GM12878 (cell line): ENCODE measurements around the gene DOCK1. TPM values are rescaled to one million over a fixed set of nuclear protein-coding genes. Genes with fewer than 3 reads are reported as not detected.

ENCODE experiments used
- ATAC-seq: fragments of 200-7000 bp; cut with Tn5 transposase; 3 replicates; pipeline ENCODE4 v1.9.1; 2020; ENCODE audit warnings: mild to moderate bottlenecking, moderate library complexity
- BruUV-seq: library from RNA; stranded (reverse); fragments of 400-500 nt; replicated peaks from 2 replicates; lab custom pipeline; 2021; lab: Mats Ljungman, UMichigan
- CTCF ChIA-PET: fragments of 300-600 bp; sonication (Branson Sonifier 250); formaldehyde crosslinking; extraction: SDS; loops from one replicate; lab custom pipeline; 2021; ENCODE audit warnings: inconsistent platforms; lab: Yijun Ruan, JAX
- POLR2A ChIA-PET: fragments of 350-600 bp; formaldehyde crosslinking; extraction: SDS; loops from one replicate; lab custom pipeline; 2021; ENCODE audit warnings: inconsistent platforms; lab: Charles Lee
- RAD21 ChIA-PET: fragments of 300-600 bp; sonication (Branson Sonifier 250); formaldehyde crosslinking; loops from one replicate; lab custom pipeline; 2023; ENCODE audit warnings: antibody characterized with exemption; ENCODE audit not compliant: unreplicated experiment; lab: Charles Lee
- SMC1A ChIA-PET: fragments of 300-600 bp; sonication (Branson Sonifier 250); formaldehyde crosslinking; loops from one replicate; lab custom pipeline; 2023; ENCODE audit not compliant: unreplicated experiment, uncharacterized antibody; lab: Charles Lee
- DNase-seq: peaks from one replicate; pipeline ENCODE4 v3.0.0-alpha.2; 2011; ENCODE audit warnings: low read depth, low spot score
- FAIRE-seq: peaks from 3 replicates; lab custom pipeline; 2011; peaks lifted over from hg19 to GRCh38; lab: Jason Lieb, UNC
- H2AFZ ChIP-seq: 2 replicates; pipeline ENCODE4 v1.6.0; 2011; ENCODE audit warnings: low read depth, low read length, control low read depth; ENCODE audit not compliant: control insufficient read depth
- H3K27ac ChIP-seq: 2 replicates; pipeline ENCODE4 v1.5.1; 2011; ENCODE audit warnings: control low read depth; ENCODE audit not compliant: control insufficient read depth, insufficient read depth
- H3K27me3 ChIP-seq, 2 experiments: replicated peaks in 1 of 2; 2 replicates each; pipeline versions ENCODE4 v1.6.0 to v1.6.1; 2011; ENCODE audit warnings: low read length in 1 of 2; ENCODE audit not compliant: control insufficient read depth in 2 of 2, insufficient read depth in 2 of 2
- H3K36me3 ChIP-seq, 2 experiments: 2 replicates each; pipeline ENCODE4 v1.5.1; 2011; ENCODE audit warnings: low read length in 1 of 2; ENCODE audit not compliant: control insufficient read depth in 2 of 2, insufficient read depth in 2 of 2
- H3K4me1 ChIP-seq: 2 replicates; pipeline ENCODE4 v1.6.1; 2011; ENCODE audit warnings: mild to moderate bottlenecking, low read length, moderate library complexity, mixed read lengths; ENCODE audit not compliant: control insufficient read depth, insufficient read depth
- H3K4me2 ChIP-seq: 2 replicates; pipeline ENCODE4 v1.6.0; 2011; ENCODE audit warnings: control low read depth; ENCODE audit not compliant: control insufficient read depth, insufficient read depth
- H3K4me3 ChIP-seq: fragments of 200-600 bp; sonication (generic); 2 replicates; pipeline ENCODE4 v1.5.1; 2016
- H3K79me2 ChIP-seq: 2 replicates; pipeline ENCODE4 v1.6.0; 2011; ENCODE audit warnings: low read length; ENCODE audit not compliant: control insufficient read depth, insufficient read depth
- H3K9ac ChIP-seq: 2 replicates; pipeline ENCODE4 v1.8.0; 2011; ENCODE audit warnings: low read length, control low read depth, mixed read lengths; ENCODE audit not compliant: control insufficient read depth, insufficient read depth
- H3K9me3 ChIP-seq: replicated peaks from 3 replicates; pipeline ENCODE4 v1.5.1; 2011; ENCODE audit warnings: mild to moderate bottlenecking, low read length; ENCODE audit not compliant: control insufficient read depth, insufficient read depth
- H4K20me1 ChIP-seq: 2 replicates; pipeline ENCODE4 v1.6.0; 2011; ENCODE audit not compliant: control insufficient read depth, insufficient read depth
- ETV6 ChIP-seq, 2 experiments: fragments of 450-650 bp in 1 of 2; IDR thresholded peaks in 1 of 2; conservative IDR thresholded peaks in 1 of 2; 2 replicates each; pipeline ENCODE4 v1.6.1; 2014; ENCODE audit warnings: antibody characterized with exemption in 1 of 2, borderline replicate concordance in 1 of 2, low read depth in 1 of 2, mild to moderate bottlenecking in 1 of 2, moderate library complexity in 1 of 2
- IKZF1 ChIP-seq: fragments of 450-650 bp; conservative IDR thresholded peaks from 2 replicates; pipeline ENCODE4 v1.6.1; 2017; ENCODE audit warnings: antibody characterized with exemption, mild to moderate bottlenecking
- KLF5 ChIP-seq: fragments of 450-650 bp; IDR thresholded peaks from 2 replicates; pipeline ENCODE4 v1.6.1; 2014; ENCODE audit warnings: mild to moderate bottlenecking; ENCODE audit not compliant: partially characterized antibody
- NBN ChIP-seq: fragments of 450-650 bp; IDR thresholded peaks from 2 replicates; pipeline ENCODE4 v1.6.1; 2016
- RAD21 ChIP-seq: IDR thresholded peaks from 2 replicates; pipeline ENCODE4 v1.6.1; 2011; ENCODE audit warnings: mild to moderate bottlenecking, low read depth, low read length, moderate library complexity; ENCODE audit not compliant: insufficient read depth
- RFX5 ChIP-seq: IDR thresholded peaks from 2 replicates; pipeline ENCODE4 v1.6.1; 2011; ENCODE audit warnings: low read depth, low read length, improper control_type of control experiment
- SREBF1 ChIP-seq: IDR thresholded peaks from 2 replicates; pipeline ENCODE4 v1.6.1; 2012; ENCODE audit warnings: mild to moderate bottlenecking, low read length
- TARDBP ChIP-seq: IDR thresholded peaks from 2 replicates; pipeline ENCODE4 v1.6.1; 2016; ENCODE audit warnings: borderline replicate concordance
- TCF3 ChIP-seq: IDR thresholded peaks from 2 replicates; pipeline ENCODE4 v1.6.1; 2012; ENCODE audit warnings: low read depth, mild to moderate bottlenecking, low read length, borderline replicate concordance; ENCODE audit not compliant: insufficient read depth
- ZBTB33 ChIP-seq: fragments of 450-650 bp; IDR thresholded peaks from 2 replicates; pipeline ENCODE4 v1.6.1; 2017; ENCODE audit warnings: mild to moderate bottlenecking
- ZZZ3 ChIP-seq: IDR thresholded peaks from 2 replicates; pipeline ENCODE4 v1.6.1; 2011; ENCODE audit warnings: low read depth; ENCODE audit not compliant: control insufficient read depth, insufficient read length
- WGBS: methylation state at CpG from one replicate; pipeline ENCODE4 v1.1.6; 2016; ENCODE audit warnings: low lambda C conversion rate; ENCODE audit not compliant: insufficient replicate concordance, insufficient coverage; ENCODE audit errors: missing lambda C conversion rate; 5-methylcytosine and 5-hydroxymethylcytosine counted together
- in situ Hi-C: fragments of 300-500 bp; cut with MboI; formaldehyde crosslinking; loops from 9 replicates; pipeline ENCODE4 v1.14.3; 2018; ENCODE audit warnings: mixed read lengths
- intact Hi-C: fragments of 100-400 bp; cut with micrococcal nuclease; formaldehyde crosslinking; loops from one replicate; pipeline ENCODE4 v1.14.2; 2022; ENCODE audit not compliant: unreplicated experiment
- polyA plus RNA-seq, 11 experiments: library from polyadenylated mRNA; depleted of rRNA in 4 of 11; unstranded in 6 of 11; stranded (reverse) in 5 of 11; fragments of >200 nt; fragmentation: Nextera tagmentation in 4 of 11; fragmentation: Illumina TruSeq in 1 of 11; extraction: Ambion mirVana in 4 of 11; extraction: Trizol in 1 of 11; gene quantifications; 1 replicate in 1 of 11; 2 replicates in 10 of 11; pipeline versions ENCODE4 v1.2.1 to v1.2.3, GENCODE V29; 2011 to 2016; ENCODE audit warnings: inconsistent platforms in 2 of 11, missing spikeins in 2 of 11, low read depth in 1 of 11
- total RNA-seq, 4 experiments: library from RNA; depleted of rRNA in 3 of 4; stranded (reverse); fragments of >200 nt in 3 of 4; fragmentation: Illumina TruSeq in 1 of 4; extraction: Trizol in 1 of 4; gene quantifications; 2 replicates each; pipeline versions ENCODE4 v1.2.1 to v1.2.3, GENCODE V29; 2013 to 2021
- TF ChIP-seq, protein P1 (sequence below): IDR thresholded peaks from 2 replicates; pipeline ENCODE4 v1.6.1; 2012; ENCODE audit warnings: low read length, inconsistent platforms
- TF ChIP-seq, protein P2 (sequence below): fragments of 450-650 bp; IDR thresholded peaks from 2 replicates; pipeline ENCODE4 v1.6.1; 2017; ENCODE audit warnings: mild to moderate bottlenecking, moderate library complexity
- TF ChIP-seq, protein P3 (sequence below): fragments of 450-650 bp; conservative IDR thresholded peaks from 2 replicates; pipeline ENCODE4 v1.6.1; 2017; ENCODE audit warnings: mild to moderate bottlenecking, moderate library complexity

The DOCK1 gene
- total and polyA plus RNA-seq, 10 of the 15 experiments (the other 5 are each of a cell fraction or from before 2014, with no cell fraction given): 0.05 to 0.18 TPM; not detected in 8

DNA sequence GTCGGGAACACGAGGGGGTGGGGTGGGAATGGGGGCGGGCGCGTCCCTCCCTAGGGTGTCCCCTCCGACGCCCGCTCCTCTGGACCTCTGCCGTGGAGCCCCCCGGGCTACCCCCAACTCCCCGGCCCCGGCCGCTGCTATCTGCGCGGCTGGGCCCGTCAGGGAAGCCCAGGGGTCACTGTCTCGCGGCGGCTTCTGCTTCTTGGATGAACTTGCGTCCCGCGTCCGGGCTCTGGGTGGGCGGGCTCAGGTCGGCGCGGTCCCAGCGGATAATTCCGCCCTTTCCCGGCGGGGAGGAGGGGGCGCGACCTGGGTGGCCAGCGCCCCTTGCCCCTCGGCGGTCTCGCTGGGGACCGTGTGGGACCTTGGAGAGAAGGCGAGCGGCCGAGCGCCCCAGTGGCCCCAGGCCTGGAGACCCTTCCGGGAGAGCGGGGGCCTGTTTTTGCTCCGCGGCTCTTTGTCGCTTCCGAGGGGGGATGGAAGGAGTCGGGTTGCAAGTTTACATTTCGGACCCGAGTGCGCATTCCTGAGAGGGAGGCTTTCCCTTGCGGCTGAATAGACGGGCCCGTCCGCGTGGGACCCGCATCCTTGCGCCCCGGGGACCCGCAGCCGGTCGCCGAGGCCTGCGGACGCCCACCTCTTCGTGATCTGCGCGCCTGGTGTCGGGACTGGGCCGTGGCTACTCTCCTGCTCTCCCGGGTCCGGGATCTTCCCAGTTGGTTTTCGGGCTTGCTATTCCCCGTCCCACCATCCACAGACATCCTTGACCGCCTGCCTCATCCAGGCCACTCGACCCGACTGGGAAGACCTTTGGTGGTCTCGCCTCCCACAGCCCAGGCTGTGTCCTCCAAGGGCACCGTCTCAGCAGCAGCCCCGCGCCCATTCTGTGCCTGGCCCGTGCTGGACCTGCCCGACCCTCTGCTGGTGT is 812 bp downstream of the DOCK1 start:
- BruUV-seq: no TSS peak
- no peak overlapping the region for H3K9ac ChIP-seq
- ChIA-PET RAD21 (no interaction called here), SMC1A (no interaction called here), POLR2A (no interaction called here), CTCF (no interaction called here)
- no peaks in the 10 kb centered on the region; the same call in 2 of the 3 replicates for H3K9me3 ChIP-seq
- WGBS: 81% methylated on average over 36 of the region's 84 CpGs
- H3K4me1 ChIP-seq: no peaks in the 10 kb centered on the region
- intact Hi-C loops: no loop called here
- in situ Hi-C loops: no loop called here
- FAIRE-seq (no peak), ATAC-seq (no peak), DNase-seq (no peak)
- H3K79me2 ChIP-seq: no peaks in the 10 kb centered on the region
- no peak overlapping the region for H3K4me2 ChIP-seq
- no peak overlapping the region for H3K27ac ChIP-seq
- no peaks in the 10 kb centered on the region for H3K27me3 ChIP-seq
- H2AFZ ChIP-seq: no peak overlapping the region
- no peak overlapping the region for H3K4me3 ChIP-seq
- no peaks in the 10 kb centered on the region for H4K20me1 ChIP-seq
- no peaks in the 10 kb centered on the region for H3K36me3 ChIP-seq
- TF ChIP-seq ZBTB33 (no peak), NBN (no peak), SREBF1 (no peak), ETV6 (conservative IDR thresholded peaks at IDR 0.05 in 1 of 2, IDR thresholded peaks at IDR 0.05 in 1 of 2; ENCODE audit: borderline replicate concordance in 1 of 2, low read depth in 1 of 2) (no peak), TCF3 (no peak), IKZF1 (no peak), RAD21 (no peak), RFX5 (no peak), TARDBP (no peak), ZZZ3 (no peak), KLF5 (no peak)
- TF ChIP-seq, protein P1, sequence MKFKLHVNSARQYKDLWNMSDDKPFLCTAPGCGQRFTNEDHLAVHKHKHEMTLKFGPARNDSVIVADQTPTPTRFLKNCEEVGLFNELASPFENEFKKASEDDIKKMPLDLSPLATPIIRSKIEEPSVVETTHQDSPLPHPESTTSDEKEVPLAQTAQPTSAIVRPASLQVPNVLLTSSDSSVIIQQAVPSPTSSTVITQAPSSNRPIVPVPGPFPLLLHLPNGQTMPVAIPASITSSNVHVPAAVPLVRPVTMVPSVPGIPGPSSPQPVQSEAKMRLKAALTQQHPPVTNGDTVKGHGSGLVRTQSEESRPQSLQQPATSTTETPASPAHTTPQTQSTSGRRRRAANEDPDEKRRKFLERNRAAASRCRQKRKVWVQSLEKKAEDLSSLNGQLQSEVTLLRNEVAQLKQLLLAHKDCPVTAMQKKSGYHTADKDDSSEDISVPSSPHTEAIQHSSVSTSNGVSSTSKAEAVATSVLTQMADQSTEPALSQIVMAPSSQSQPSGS: no peak
- TF ChIP-seq, protein P2, sequence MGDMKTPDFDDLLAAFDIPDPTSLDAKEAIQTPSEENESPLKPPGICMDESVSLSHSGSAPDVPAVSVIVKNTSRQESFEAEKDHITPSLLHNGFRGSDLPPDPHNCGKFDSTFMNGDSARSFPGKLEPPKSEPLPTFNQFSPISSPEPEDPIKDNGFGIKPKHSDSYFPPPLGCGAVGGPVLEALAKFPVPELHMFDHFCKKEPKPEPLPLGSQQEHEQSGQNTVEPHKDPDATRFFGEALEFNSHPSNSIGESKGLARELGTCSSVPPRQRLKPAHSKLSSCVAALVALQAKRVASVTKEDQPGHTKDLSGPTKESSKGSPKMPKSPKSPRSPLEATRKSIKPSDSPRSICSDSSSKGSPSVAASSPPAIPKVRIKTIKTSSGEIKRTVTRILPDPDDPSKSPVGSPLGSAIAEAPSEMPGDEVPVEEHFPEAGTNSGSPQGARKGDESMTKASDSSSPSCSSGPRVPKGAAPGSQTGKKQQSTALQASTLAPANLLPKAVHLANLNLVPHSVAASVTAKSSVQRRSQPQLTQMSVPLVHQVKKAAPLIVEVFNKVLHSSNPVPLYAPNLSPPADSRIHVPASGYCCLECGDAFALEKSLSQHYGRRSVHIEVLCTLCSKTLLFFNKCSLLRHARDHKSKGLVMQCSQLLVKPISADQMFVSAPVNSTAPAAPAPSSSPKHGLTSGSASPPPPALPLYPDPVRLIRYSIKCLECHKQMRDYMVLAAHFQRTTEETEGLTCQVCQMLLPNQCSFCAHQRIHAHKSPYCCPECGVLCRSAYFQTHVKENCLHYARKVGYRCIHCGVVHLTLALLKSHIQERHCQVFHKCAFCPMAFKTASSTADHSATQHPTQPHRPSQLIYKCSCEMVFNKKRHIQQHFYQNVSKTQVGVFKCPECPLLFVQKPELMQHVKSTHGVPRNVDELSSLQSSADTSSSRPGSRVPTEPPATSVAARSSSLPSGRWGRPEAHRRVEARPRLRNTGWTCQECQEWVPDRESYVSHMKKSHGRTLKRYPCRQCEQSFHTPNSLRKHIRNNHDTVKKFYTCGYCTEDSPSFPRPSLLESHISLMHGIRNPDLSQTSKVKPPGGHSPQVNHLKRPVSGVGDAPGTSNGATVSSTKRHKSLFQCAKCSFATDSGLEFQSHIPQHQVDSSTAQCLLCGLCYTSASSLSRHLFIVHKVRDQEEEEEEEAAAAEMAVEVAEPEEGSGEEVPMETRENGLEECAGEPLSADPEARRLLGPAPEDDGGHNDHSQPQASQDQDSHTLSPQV: no peak
- TF ChIP-seq, protein P3, sequence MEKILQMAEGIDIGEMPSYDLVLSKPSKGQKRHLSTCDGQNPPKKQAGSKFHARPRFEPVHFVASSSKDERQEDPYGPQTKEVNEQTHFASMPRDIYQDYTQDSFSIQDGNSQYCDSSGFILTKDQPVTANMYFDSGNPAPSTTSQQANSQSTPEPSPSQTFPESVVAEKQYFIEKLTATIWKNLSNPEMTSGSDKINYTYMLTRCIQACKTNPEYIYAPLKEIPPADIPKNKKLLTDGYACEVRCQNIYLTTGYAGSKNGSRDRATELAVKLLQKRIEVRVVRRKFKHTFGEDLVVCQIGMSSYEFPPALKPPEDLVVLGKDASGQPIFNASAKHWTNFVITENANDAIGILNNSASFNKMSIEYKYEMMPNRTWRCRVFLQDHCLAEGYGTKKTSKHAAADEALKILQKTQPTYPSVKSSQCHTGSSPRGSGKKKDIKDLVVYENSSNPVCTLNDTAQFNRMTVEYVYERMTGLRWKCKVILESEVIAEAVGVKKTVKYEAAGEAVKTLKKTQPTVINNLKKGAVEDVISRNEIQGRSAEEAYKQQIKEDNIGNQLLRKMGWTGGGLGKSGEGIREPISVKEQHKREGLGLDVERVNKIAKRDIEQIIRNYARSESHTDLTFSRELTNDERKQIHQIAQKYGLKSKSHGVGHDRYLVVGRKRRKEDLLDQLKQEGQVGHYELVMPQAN: no peak
